ENCODE measurements around the gene DNAJA4. TPM values are rescaled to one million over a fixed set of nuclear protein-coding genes. Genes with fewer than 3 reads are reported as not detected.

Gene DNAJA4
- total and polyA plus RNA-seq, 2 experiments from 2014 or later = 5.0 to 12.5 TPM

GRCh38 chr15:78259232-78259631 is 5.1 kb upstream of the DNAJA4 start:
- Histone ChIP-seq H3K9me2 (ENCODE audit: insufficient read depth) (no peaks in the 10 kb centered on the region; the same call in 1 of the 2 replicates), H3K27me3 (ENCODE audit: insufficient read depth) (peaks cover 16% of the 10 kb centered on the region), H3K4me1 (ENCODE audit: insufficient read depth) (no peaks in the 10 kb centered on the region), H3K36me3 (ENCODE audit: insufficient read depth) (no peaks in the 10 kb centered on the region), H3K27ac (ENCODE audit: low read depth) (no peak overlapping the region), H4K20me1 (replicated peaks; ENCODE audit: insufficient read depth) (no peaks in the 10 kb centered on the region), H3K79me2 (replicated peaks; ENCODE audit: insufficient read depth) (no peaks in the 10 kb centered on the region), H2AFZ (0 out of 2 replicates have a peak overlapping the region, but pooled peaks have one; percentile 14), H3F3A (replicated peaks; ENCODE audit: low read depth) (no peaks in the 10 kb centered on the region), H3K4me2 (no peak overlapping the region), H3K4me3 (no peak overlapping the region)
- H3K36me3 Mint-ChIP-seq (ENCODE audit: low read depth) = no peaks in the 10 kb centered on the region
- no peaks in the 10 kb centered on the region for H3K9me3 Mint-ChIP-seq
- peaks cover 3% of the 10 kb centered on the region; the same call in 1 of the 3 replicates for H3K4me1 Mint-ChIP-seq
- ATAC-seq = no peak
- TF ChIP-seq NANOG (IDR thresholded peaks at IDR 0.05; ENCODE audit: borderline replicate concordance) (no peak), EZH2 (IDR thresholded peaks at IDR 0.05; ENCODE audit: low read depth, unreplicated experiment) (no peak), ZNF114 (CRISPR knock-in tag; IDR thresholded peaks at IDR 0.05) (no peak), POLR2AphosphoS5 (IDR thresholded peaks at IDR 0.05; ENCODE audit: low read depth) (no peak), CREB1 (CRISPR knock-in tag; IDR thresholded peaks at IDR 0.05; ENCODE audit: low read depth) (no peak), JUNB (IDR thresholded peaks at IDR 0.05; ENCODE audit: unreplicated experiment) (no peak), STAT1 (IDR thresholded peaks at IDR 0.05; ENCODE audit: unreplicated experiment) (no peak), EZH2phosphoT487 (IDR thresholded peaks at IDR 0.05; ENCODE audit: unreplicated experiment) (no peak), ZNF331 (CRISPR knock-in tag; IDR thresholded peaks at IDR 0.05; ENCODE audit: low read depth) (no peak)
- TF ChIP-seq, protein P1, sequence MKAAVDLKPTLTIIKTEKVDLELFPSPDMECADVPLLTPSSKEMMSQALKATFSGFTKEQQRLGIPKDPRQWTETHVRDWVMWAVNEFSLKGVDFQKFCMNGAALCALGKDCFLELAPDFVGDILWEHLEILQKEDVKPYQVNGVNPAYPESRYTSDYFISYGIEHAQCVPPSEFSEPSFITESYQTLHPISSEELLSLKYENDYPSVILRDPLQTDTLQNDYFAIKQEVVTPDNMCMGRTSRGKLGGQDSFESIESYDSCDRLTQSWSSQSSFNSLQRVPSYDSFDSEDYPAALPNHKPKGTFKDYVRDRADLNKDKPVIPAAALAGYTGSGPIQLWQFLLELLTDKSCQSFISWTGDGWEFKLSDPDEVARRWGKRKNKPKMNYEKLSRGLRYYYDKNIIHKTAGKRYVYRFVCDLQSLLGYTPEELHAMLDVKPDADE (IDR thresholded peaks at IDR 0.05) = no peak
- TF ChIP-seq, protein P2, sequence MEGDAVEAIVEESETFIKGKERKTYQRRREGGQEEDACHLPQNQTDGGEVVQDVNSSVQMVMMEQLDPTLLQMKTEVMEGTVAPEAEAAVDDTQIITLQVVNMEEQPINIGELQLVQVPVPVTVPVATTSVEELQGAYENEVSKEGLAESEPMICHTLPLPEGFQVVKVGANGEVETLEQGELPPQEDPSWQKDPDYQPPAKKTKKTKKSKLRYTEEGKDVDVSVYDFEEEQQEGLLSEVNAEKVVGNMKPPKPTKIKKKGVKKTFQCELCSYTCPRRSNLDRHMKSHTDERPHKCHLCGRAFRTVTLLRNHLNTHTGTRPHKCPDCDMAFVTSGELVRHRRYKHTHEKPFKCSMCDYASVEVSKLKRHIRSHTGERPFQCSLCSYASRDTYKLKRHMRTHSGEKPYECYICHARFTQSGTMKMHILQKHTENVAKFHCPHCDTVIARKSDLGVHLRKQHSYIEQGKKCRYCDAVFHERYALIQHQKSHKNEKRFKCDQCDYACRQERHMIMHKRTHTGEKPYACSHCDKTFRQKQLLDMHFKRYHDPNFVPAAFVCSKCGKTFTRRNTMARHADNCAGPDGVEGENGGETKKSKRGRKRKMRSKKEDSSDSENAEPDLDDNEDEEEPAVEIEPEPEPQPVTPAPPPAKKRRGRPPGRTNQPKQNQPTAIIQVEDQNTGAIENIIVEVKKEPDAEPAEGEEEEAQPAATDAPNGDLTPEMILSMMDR (conservative IDR thresholded peaks at IDR 0.05; ENCODE audit: low read depth in 2 of 2) = no peak
- TF ChIP-seq, protein P3, sequence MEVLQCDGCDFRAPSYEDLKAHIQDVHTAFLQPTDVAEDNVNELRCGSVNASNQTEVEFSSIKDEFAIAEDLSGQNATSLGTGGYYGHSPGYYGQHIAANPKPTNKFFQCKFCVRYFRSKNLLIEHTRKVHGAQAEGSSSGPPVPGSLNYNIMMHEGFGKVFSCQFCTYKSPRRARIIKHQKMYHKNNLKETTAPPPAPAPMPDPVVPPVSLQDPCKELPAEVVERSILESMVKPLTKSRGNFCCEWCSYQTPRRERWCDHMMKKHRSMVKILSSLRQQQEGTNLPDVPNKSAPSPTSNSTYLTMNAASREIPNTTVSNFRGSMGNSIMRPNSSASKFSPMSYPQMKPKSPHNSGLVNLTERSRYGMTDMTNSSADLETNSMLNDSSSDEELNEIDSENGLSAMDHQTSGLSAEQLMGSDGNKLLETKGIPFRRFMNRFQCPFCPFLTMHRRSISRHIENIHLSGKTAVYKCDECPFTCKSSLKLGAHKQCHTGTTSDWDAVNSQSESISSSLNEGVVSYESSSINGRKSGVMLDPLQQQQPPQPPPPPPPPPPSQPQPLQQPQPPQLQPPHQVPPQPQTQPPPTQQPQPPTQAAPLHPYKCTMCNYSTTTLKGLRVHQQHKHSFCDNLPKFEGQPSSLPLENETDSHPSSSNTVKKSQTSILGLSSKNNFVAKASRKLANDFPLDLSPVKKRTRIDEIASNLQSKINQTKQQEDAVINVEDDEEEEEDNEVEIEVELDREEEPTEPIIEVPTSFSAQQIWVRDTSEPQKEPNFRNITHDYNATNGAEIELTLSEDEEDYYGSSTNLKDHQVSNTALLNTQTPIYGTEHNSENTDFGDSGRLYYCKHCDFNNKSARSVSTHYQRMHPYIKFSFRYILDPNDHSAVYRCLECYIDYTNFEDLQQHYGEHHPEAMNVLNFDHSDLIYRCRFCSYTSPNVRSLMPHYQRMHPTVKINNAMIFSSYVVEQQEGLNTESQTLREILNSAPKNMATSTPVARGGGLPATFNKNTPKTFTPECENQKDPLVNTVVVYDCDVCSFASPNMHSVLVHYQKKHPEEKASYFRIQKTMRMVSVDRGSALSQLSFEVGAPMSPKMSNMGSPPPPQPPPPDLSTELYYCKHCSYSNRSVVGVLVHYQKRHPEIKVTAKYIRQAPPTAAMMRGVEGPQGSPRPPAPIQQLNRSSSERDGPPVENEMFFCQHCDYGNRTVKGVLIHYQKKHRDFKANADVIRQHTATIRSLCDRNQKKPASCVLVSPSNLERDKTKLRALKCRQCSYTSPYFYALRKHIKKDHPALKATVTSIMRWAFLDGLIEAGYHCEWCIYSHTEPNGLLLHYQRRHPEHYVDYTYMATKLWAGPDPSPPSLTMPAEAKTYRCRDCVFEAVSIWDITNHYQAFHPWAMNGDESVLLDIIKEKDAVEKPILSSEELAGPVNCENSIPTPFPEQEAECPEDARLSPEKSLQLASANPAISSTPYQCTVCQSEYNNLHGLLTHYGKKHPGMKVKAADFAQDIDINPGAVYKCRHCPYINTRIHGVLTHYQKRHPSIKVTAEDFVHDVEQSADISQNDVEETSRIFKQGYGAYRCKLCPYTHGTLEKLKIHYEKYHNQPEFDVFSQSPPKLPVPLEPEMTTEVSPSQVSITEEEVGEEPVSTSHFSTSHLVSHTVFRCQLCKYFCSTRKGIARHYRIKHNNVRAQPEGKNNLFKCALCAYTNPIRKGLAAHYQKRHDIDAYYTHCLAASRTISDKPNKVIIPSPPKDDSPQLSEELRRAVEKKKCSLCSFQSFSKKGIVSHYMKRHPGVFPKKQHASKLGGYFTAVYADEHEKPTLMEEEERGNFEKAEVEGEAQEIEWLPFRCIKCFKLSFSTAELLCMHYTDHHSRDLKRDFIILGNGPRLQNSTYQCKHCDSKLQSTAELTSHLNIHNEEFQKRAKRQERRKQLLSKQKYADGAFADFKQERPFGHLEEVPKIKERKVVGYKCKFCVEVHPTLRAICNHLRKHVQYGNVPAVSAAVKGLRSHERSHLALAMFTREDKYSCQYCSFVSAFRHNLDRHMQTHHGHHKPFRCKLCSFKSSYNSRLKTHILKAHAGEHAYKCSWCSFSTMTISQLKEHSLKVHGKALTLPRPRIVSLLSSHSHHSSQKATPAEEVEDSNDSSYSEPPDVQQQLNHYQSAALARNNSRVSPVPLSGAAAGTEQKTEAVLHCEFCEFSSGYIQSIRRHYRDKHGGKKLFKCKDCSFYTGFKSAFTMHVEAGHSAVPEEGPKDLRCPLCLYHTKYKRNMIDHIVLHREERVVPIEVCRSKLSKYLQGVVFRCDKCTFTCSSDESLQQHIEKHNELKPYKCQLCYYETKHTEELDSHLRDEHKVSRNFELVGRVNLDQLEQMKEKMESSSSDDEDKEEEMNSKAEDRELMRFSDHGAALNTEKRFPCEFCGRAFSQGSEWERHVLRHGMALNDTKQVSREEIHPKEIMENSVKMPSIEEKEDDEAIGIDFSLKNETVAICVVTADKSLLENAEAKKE (CRISPR knock-in tag; IDR thresholded peaks at IDR 0.05) = no peak
- TF ChIP-seq, protein P4, sequence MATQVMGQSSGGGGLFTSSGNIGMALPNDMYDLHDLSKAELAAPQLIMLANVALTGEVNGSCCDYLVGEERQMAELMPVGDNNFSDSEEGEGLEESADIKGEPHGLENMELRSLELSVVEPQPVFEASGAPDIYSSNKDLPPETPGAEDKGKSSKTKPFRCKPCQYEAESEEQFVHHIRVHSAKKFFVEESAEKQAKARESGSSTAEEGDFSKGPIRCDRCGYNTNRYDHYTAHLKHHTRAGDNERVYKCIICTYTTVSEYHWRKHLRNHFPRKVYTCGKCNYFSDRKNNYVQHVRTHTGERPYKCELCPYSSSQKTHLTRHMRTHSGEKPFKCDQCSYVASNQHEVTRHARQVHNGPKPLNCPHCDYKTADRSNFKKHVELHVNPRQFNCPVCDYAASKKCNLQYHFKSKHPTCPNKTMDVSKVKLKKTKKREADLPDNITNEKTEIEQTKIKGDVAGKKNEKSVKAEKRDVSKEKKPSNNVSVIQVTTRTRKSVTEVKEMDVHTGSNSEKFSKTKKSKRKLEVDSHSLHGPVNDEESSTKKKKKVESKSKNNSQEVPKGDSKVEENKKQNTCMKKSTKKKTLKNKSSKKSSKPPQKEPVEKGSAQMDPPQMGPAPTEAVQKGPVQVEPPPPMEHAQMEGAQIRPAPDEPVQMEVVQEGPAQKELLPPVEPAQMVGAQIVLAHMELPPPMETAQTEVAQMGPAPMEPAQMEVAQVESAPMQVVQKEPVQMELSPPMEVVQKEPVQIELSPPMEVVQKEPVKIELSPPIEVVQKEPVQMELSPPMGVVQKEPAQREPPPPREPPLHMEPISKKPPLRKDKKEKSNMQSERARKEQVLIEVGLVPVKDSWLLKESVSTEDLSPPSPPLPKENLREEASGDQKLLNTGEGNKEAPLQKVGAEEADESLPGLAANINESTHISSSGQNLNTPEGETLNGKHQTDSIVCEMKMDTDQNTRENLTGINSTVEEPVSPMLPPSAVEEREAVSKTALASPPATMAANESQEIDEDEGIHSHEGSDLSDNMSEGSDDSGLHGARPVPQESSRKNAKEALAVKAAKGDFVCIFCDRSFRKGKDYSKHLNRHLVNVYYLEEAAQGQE (IDR thresholded peaks at IDR 0.05; ENCODE audit: unreplicated experiment) = no peak
- no peak for DNase-seq (ENCODE audit: low spot score)
- peaks cover 8% of the 10 kb centered on the region for H3K27me3 Mint-ChIP-seq (ENCODE audit: insufficient read depth, low read depth, poor library complexity)
- H3K27ac Mint-ChIP-seq = no peak overlapping the region
- H3K4me3 Mint-ChIP-seq = no peak overlapping the region
